GM19452 (cell line): ENCODE measurements around the gene KIF18B.

ENCODE experiments used
- ATAC-seq: cut with Tn5 transposase; IDR thresholded peaks from one replicate; pipeline ENCODE4 v1.9.1; 2021; ENCODE audit not compliant: unreplicated experiment

The KIF18B gene

GRCh38 chr17:44878627-44879221, 68.8 kb downstream of the KIF18B start:
- ATAC-seq: no peak

- ATAC-seq: no peak
These were observed 70.5 kb downstream of the KIF18B start for GRCh38 chr17:44877121-44877520.

GRCh38 chr17:44875761-44876160, 71.8 kb downstream of the KIF18B start:
- ATAC-seq: no peak
